ENCODE results near the gene PLPP4.

The PLPP4 gene

DNA sequence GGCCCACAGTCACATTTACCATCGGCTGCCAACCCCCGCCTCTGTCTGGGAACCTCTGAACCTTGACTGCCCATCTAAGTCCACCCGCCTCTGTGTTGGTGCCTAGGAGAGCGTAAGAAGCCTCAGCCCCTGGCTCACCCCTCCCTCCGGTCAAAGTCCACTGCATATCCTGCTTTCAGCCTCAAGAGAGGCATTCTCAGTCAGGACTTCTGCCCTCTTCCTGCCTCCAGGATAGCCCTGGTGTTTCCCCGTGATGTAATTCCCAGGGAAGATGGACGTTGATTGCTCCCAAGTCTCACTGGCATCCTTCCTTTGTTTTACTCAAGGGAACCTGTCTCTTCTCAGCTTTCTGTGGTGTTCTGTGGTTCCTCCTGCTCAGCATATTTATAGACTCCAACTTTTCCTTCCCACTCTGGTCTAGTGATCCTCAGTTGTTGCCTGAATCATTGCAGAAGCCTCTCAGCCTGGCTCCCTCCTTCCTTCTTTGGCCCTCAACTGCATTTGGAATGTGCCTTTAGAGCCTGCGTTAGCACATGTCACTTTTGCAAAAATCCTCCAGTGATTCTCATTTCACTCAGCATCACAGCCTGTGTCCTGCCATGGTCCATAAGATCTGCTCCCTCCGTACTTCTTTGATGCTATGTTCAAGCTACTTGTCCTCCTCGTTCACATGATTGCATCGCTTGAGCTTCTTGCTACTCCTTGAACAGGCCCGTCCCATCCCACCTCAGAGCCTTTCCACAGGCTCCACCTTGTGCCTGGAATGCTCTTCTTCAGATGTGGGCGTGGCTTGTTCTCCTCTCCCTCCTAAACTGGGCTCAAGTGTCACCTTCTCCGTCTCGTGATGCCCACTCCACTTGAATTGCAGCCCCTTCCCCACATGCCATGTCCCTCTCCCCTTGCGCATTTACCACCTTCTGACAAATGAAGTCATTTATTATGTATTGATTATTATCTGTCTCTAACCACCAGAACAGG is 124.2 kb downstream of the PLPP4 start:
- no peak for DNase-seq

DNA sequence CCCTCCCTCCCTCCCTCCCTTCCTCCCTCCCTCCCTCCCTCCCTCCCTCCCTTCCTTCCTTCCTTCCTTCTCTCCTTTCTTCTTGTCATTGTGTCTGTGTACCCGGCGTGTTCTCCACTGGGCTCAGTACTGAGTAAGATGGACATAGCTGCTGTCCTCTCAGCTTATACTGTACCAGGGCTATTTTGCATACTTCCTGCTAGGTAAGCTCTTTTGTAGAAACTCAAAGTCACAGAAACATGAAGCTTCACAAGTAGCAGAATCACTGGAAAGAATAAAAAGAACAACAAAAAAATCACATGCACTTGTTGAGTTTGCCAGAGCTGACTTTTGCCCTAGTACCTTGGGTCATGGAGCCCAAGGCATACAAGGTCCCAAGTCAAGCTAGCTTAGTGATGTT is 125.7 kb downstream of the PLPP4 start:
- DNase-seq, result no peak

DNA sequence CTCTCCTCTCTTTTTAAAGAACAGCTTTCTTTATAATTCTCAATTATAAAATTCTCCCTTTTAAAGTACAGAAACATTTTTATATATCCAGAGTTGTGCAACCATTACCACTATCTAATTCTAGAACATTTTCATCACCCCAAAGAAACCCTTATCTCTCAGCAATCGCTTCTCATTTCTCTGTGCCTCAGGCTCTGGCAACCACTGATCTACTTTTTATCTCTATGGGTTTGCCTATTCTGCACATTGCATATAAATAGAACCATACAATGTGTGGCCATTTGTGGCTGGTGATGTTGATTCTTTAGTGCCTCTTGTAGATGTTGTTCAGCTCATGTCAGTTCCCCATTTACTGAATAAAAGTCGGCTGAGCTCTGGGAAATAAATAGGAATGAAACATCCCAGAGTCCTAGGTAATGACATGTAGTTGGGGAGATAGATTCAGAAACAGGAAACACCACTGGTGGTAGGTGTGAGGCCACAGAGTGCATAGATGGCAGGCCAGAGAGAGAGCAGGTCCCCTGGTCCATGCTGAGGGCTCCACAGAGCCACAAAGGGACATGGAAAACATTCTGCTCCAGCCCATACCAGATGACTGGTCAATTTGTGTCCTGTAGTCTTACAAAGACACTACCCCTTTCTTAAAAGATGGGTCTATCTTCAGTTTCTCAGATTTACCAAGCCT is 126.5 kb downstream of the PLPP4 start:
- DNase-seq, result no peak

DNA sequence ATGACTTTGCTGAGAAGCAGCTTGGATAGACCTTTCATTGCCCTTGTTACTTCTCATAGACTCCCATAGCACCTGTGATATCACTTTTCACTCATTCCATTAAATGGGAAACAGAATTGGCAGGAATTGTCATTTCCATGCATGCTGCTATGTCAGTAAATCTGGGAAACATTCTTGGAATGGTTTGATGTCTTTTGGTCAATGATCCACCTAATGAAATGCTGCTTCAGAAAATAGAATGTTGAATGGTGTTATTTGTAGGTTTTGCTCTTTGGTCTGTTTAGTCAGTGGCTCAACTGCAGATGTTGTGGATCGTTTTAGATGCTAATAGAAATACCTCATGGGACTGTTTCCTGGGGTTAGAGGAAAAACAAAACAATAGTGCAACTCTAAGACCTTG is 127.8 kb downstream of the PLPP4 start:
- DNase-seq, result no peak

DNA sequence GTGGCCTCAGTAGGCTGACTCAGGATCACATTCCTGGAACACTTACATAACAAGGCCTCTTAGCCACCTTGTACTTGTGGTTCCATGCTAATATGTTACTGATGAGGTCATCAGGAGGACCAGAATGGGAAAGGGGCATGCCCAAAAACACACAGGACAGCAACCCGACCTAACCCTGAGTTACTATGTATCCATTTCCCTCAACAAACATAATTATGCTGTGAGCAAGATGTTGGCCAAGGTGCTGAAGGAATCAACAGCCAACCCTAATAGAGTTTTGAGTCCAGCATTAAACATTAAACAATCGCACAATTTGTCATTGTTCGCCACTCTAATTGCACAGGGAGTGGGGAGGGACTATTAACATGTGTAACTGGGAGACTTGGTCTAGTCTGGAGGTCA is 129.4 kb downstream of the PLPP4 start:
- no peak for DNase-seq

DNA sequence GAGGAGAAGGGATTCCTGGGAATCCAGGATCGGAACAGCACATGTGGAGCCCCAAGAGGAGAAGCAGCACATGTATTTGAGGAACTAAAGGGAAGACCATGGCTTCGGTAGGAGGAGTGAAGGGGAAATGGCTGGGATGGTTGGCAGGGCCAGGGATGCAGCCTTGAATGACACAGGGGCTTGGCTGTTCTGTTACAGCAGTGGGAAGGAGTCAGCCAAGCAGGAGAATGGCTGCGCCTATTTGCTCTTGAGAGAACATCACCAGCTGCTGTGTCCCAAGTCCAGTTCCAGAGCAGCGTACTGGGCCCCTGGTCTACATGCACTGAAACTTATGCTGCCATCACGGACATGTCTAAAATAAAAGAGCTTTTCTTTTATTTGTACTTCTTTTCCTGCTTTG is 130.0 kb downstream of the PLPP4 start:
- no peak for DNase-seq

DNA sequence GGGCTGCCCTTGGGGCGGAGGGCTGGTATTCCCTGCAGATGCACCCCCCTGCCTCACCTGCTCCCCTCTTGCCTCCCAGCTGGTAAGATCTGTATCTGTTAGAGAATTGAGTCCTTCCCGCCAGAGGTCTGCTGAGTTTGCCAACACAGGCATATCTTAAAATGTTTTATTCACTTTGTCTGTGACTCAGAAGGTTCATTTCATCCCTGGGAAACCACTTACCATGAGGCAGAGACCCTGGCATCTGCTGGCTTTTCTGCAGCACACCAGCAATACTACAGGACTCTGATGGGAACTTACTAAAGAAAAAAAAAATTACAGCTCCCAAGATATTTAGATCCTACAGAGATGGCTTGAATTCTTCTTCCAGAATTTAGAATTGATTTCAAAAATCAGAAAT is 131.3 kb downstream of the PLPP4 start:
- DNase-seq, result no peak

DNA sequence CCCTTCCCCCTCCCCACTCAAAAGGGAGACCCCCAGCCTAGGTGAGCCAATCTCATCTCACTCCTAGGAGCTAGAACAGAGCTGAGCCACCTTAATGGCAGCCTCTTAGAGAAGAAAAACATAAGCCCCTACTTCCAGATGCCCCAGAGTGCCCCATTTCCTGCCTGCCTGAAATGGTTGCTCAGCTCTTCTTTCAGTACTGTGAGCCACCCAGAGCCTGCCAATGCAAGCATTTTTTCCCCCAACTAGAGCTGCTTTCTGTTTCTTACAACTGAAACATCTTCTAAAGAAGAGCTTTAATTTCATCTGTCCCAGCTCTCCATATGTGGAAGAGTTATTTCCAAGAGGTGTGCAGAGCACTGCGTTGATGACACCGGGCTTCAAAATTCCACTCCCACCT is 136.7 kb downstream of the PLPP4 start:
- no peak for DNase-seq

DNA sequence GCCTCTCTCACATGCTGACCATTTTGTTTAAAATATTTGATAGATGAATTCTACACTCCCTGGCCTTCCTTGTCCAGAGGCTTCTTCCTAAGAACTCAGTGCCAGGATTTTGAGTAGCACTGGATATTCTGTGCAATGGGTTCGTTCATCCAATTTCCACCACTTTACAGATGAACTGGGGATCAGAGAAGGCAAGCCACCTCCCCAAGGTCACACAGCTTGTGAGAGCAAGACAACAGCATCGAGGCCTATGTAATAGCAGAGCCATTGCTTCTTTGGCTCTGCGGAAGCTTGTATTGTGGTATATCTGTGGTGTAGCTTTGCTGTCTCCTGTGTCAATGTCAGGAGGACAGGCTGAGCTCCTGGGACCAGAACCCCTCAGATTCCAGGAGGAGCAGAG is 140.9 kb downstream of the PLPP4 start:
- no peak for DNase-seq

DNA sequence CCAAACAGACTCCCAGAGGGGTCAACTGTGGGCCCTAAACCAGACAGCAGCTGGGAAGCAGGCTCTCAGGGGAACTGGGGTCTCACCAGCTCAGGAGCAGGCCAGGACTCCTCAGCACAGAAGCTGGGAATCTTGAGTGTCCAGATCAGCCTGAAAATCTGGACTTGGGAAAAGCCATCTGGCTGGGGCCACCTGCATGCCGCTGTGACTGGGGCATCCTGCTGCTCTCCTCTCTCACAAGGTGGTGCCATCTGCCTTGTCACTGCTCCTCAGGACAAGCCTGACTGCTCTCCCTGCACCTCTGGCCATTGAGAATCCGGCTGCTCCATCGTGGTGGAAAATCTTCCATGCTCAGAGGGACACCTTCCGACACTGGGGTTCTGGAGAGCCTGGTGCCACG is 141.4 kb downstream of the PLPP4 start:
- no peak for DNase-seq

DNA sequence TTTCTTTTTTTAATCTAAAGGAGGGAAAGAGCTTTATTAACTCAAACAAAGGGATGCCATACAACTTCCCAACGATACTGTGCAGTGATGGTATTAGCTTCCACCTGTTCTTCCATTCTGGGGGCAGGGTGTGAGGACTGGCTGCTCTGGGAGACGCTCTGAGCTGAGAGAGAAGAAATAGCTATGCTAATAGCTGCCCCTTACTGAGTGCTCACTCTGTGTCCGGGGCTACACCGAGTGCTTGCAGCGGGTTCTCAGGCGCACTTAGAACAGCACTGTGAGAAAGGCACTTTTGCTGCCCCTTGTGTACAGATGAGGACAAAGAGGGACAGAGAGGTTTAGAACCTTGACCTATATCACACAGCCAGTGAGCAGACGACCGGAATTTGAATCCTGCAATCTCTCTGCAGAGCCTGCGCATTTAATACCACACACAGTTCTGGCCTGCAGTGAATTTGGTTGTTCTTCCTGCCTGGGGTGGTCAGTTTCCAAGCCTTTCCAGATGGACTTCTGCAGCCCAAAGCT is 142.2 kb downstream of the PLPP4 start:
- DNase-seq, result no peak

DNA sequence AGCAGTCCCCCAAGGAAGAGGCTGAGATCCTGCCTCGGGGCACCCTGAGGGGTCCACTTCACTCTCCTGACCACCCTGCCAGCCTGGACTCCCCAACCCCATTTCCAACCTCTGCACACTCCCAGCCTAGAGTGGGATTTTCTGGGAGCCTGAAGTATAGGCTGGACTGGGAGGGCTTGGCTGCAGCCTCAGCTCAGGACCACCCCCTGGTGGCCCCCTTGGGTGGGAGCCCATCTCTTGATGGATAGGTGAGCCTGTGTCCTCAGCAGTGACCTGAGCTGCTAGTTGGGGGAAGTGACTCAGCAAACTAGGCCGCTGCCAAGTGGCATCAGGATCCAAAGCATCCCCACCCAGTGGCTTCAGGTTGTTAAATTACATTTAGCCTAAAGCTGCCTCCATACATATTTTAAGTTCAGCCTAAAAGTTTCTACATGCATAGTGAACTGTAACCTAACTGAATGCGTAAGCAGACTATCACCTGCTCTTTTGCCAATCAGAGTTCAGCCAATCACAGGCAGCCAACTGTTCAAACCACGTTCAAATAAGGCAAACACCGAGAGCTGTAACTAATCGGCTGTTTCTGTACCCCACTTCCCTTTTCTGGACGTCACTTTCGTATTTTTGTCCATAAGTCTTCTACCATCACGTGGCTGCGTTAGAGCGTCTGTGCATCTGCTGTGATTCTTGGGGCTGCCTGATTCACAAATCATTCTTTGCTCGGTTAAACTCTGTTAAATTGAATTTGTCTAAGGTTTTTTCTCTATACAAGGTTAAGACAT is 144.0 kb downstream of the PLPP4 start:
- DNase-seq, result no peak

DNA sequence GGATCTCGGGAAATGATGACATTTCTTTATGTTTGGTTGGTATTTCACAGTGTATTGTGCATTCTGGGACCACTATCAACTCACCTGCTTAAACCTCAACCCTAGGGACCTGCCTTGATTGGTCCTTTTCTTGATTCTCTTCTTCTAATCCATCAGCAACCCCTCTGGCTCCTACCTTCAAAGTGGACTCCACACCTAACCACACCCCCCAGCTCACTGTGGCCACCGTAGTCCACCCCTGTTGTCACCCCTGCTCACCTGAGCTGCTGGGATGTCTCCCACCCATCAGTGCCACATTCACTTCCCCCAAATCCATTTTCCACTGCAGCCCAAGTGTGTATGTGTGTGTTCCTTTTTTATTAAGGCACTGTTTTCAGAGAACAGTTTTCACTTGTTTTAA is 145.0 kb downstream of the PLPP4 start:
- no peak for DNase-seq

DNA sequence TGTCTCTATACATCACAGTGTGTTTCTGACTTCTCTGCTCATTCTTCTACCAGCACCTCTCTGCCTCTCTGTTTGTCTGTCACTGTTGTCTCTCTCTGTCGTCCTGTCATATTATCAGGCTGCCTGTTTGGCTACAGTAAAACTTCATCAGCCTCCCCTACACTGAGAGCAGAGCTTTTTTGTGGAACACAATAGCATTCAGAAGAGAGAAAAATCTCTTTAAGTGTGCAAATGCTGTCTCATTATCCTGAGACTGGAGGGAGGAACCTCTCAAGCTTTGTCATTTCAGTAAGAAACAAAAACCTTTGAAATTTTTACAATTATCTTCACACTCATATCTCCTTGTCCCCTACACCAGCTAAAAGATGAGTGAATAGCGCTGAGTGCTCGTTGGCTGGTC is 148.4 kb downstream of the PLPP4 start:
- no peak for DNase-seq

DNA sequence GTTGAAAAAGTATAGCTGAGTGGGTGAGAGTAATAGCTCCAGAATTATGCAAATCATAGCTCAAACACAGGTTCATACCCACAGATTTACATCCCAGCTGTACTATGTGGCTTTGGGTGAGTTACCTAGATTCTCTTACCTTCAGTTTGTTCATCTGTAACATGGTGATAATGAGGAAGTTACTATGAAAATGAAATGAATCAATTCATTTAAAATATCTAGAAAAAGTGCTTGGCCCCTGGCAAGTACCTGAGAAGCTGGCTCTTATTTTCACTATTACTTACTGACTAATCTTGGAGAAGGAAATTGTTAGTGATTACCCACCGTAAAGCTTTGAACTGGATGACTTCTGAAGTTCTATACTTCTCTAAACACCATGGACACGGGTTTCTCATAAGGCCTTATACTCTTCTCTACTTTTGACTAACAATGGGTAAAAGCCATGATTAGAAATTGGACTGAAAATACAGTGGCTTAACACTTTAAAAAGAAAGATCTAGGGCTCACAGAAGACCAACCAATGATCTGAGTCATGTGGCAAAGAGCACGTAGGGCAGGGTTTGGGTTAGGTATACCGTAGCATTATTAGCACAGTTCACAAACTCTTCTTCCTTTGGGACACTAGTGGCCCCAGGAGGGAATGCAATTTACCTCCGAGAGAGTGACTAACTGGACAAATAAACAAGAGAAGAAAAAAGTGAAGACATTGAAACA is 149.2 kb downstream of the PLPP4 start:
- no peak for DNase-seq

DNA sequence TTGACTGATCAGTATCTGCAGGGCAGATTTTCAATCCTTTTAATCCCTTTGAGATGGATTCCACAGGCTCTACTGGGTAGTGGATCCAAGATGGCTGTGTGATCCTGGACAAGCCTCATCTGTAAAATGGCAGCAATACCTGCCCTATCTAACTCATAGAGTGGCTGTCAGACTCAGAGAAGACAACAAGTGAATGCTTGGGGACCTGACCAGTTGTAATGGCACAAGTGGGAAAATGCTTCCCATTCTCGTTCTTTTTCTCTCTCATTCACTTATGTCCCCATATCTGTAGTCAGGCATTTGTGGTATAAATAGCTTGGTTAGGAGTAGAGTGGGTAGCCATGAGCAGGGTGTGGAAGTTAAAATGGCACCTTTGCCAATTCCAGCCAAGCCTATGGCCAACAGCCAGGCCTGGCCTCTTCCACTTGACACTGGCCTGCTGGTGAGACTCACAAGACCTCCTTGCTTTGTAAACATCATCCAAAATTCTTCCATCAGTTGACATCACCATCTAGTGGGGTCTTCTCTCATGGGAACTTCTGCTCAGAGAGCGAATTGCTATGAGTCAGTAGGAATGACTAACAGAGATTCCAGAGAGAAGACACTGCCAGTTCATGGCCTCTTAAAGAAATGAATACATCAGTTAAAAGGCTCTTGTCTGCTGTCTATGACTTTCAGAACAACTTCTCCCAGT is 150.1 kb downstream of the PLPP4 start:
- no peak for DNase-seq

DNA sequence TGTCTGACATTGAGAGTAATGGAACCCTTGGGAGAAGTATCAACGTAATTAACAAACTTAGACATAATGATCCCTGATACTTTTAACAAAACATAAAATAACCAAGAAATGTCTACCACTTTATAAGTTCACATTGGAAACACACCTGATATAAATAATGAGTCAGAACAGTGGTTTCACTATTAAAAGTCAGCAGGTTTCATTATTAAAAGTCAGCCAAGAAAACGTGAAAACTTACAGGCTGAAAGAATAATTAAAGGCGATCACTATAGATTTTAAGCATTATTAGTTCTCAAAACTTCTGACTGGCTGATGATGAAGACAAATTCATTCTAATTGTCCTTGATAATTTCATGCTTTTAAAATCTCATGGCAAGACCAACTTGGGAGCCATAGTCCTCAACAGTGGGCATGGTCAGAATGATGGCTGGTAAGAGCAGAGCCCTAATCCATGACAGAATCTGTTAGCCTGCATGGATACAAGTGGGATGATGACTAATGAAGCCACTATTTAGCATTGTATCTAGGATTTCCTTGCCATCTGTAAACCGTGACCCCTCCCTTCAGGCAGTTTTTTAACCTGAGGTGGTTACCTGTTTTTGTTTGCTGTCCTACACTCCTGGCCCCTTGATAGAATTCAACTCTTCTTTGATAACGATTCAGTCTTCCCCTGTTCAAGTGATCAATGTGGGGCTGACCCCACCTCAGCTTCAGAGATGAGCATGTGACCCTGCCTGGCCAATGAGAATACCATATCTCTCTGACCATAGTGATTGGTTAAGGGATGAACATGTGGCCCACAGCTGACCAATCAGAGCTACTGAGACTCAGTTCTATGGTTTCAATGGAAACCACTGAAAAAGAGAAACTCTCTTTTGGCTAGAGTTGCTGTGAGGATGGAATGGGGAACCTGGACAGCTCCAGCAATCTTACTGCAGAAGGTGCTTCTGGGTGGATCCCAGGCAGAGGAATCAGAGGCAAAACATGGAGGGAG is 151.0 kb downstream of the PLPP4 start:
- DNase-seq, result no peak

DNA sequence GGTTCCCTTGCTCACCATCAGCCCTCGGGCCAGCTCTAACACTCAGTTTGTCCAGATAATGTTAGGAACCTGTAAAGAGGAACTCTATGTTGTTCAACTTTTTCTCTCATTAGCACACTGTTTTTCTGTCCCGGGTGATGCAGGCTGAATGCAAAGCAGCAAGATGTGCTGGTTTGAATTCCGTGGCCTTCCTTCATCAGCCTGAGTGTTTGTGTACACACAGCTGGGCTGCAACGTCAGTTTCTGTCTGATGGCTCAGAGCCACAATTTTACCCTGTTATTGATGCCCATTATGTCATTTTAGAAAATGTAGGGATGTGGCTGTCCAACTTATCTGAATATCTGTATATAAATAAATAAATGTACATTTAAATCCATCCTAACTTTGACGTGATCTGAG is 152.0 kb downstream of the PLPP4 start:
- no peak for DNase-seq

DNA sequence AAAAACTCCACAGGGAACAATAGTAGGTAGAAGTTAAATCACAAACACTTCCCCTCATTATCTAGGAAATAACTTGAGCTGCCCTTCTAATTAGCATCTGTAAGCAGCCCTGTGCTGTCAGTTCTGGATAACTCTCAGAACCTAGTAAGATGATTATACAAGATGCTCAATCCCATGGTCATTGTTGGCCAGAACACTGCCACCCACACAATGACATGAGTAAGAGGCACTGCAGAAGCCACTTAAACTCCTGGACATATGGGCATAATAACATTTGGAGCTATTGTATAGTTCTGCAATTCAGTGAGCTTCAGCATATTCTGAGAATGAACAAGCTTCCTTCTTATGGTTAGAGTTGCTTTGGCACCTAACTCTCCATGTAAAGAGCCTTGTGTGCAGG is 153.8 kb downstream of the PLPP4 start:
- DNase-seq, result no peak

DNA sequence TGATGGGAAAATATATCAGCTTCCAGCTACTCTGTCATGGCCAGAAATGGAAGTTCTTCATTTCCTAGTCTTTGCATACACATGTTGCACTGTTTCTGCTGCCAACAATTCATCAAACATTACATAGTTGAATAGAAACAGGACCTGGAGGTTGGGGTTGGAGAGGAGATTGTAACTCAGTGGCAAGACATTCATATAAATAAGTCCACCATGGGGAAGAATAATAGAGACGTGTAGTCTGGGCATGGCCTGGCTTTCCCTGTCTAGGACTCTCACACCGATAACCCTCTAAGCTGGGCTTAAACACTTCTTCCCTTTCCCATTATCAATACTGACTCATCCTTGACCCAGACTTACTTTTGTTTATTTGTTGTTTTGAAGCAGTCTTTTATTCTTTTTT is 155.7 kb downstream of the PLPP4 start:
- no peak for DNase-seq

DNA sequence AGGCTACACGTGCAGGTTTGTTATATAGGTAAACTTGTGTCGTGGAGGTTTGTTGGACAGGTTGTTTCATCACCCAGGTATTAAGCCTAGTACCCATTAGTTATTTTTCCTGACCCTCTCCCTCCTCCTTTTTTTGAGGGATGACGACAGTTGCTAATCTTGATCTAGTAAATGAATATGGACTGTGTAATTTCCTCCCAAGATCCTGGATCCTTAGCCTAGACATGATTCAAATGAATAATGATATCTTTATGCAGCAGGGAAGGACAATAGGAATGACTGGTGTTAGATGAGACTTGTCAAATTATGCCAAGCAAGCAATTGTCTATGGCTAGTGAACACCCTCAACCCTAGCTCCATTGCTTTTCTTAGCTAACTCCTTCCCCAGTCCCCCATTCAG is 156.2 kb downstream of the PLPP4 start:
- no peak for DNase-seq

Data from activated CD4-positive, alpha-beta T cell treated with anti-CD3 and anti-CD28 coated beads for 4 hours (primary cell).